ENCODE measurements around the gene ORAI1.

DNA sequence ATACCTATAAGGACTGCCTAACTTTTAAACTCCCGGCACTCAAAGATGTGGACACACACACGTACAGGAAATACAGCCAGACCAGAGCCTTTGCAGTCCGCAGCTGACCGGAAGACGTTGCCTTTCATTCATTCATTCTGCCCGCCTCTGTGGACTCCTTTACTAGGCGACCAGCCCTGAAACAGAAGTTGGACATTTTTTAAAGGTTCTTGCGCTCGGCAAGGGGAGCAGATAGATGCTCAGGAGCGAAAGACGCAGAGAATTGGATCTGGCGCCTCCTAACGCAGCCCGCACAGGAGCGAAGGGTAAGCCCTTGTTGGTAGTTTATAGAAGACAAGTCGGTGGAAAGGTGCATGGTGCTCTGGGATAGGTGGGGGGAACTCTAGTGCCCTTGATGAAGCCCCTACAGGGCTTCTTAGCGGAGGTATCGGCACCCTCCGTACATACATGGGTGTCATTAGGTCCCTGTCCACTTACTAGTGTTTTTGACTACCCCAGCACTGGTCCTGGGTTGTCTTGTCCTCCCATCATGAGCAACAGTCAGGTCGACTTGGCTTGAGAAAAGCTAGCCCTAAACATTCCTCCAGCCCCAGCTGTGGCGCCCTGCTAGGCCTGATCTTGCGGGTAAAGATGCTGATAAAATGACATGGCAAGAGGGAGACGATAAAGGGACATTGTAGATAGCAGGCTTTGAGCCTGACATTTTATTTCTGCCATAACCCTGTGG, 45.2 kb upstream of the ORAI1 start, which contains the start of gene KDM2B:
- TF ChIP-seq, protein P1, sequence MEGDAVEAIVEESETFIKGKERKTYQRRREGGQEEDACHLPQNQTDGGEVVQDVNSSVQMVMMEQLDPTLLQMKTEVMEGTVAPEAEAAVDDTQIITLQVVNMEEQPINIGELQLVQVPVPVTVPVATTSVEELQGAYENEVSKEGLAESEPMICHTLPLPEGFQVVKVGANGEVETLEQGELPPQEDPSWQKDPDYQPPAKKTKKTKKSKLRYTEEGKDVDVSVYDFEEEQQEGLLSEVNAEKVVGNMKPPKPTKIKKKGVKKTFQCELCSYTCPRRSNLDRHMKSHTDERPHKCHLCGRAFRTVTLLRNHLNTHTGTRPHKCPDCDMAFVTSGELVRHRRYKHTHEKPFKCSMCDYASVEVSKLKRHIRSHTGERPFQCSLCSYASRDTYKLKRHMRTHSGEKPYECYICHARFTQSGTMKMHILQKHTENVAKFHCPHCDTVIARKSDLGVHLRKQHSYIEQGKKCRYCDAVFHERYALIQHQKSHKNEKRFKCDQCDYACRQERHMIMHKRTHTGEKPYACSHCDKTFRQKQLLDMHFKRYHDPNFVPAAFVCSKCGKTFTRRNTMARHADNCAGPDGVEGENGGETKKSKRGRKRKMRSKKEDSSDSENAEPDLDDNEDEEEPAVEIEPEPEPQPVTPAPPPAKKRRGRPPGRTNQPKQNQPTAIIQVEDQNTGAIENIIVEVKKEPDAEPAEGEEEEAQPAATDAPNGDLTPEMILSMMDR (IDR thresholded peaks at IDR 0.05 in 8 of 11, conservative IDR thresholded peaks at IDR 0.05 in 3 of 11), result no peak
- TF ChIP-seq POLR2A (IDR thresholded peaks at IDR 0.05), result no peak
